WTC11 (cell line): ENCODE results near the gene PPP1R3C. TPM values are rescaled to one million over a fixed set of nuclear protein-coding genes. Genes with fewer than 3 reads are reported as not detected.

Experiments used
- CBFB ChIP-seq: sonication (generic); formaldehyde crosslinking; IDR thresholded peaks from 2 replicates; pipeline ENCODE4 v1.8.1; 2022; ENCODE audit warnings: mild to moderate bottlenecking, low read depth, missing genetic modification reagents
- CDX4 ChIP-seq: fragments of 250-450 bp; sonication (Bioruptor Pico); IDR thresholded peaks from 2 replicates; pipeline ENCODE4 v1.9.0; 2021; ENCODE audit warnings: moderate library complexity, mild to moderate bottlenecking, inconsistent platforms, borderline replicate concordance
- EMX1 ChIP-seq: fragments of 250-450 bp; sonication (Bioruptor Pico); IDR thresholded peaks from 2 replicates; pipeline ENCODE4 v1.8.0; 2021; ENCODE audit warnings: mild to moderate bottlenecking
- GRHL2 ChIP-seq: fragments of 250-450 bp; sonication (Bioruptor Pico); IDR thresholded peaks from 2 replicates; pipeline ENCODE4 v1.8.0; 2022; ENCODE audit warnings: mild to moderate bottlenecking, moderate library complexity; ENCODE audit not compliant: insufficient replicate concordance, severe bottlenecking
- MAX ChIP-seq: sonication (generic); formaldehyde crosslinking; IDR thresholded peaks from 2 replicates; pipeline ENCODE4 v1.8.0; 2022; ENCODE audit warnings: mild to moderate bottlenecking, missing genetic modification reagents
- MYBL2 ChIP-seq: sonication (generic); formaldehyde crosslinking; IDR thresholded peaks from 2 replicates; pipeline ENCODE4 v1.8.1; 2023; ENCODE audit warnings: mild to moderate bottlenecking, moderate library complexity, missing genetic modification reagents
- NFE2L1 ChIP-seq: sonication (generic); formaldehyde crosslinking; IDR thresholded peaks from 2 replicates; pipeline ENCODE4 v1.8.1; 2023; ENCODE audit warnings: missing genetic modification reagents
- NFYB ChIP-seq: sonication (generic); formaldehyde crosslinking; conservative IDR thresholded peaks from 2 replicates; pipeline ENCODE4 v1.8.0; 2022; ENCODE audit warnings: low read depth, missing genetic modification reagents
- RELA ChIP-seq: sonication (generic); formaldehyde crosslinking; IDR thresholded peaks from 2 replicates; pipeline ENCODE4 v1.8.1; 2022; ENCODE audit warnings: missing genetic modification reagents, mild to moderate bottlenecking, borderline replicate concordance
- RORB ChIP-seq: fragments of 250-450 bp; sonication (Bioruptor Pico); IDR thresholded peaks from 2 replicates; pipeline ENCODE4 v1.9.0; 2021; ENCODE audit warnings: mild to moderate bottlenecking
- SOX15 ChIP-seq: fragments of 250-450 bp; sonication (Bioruptor Pico); IDR thresholded peaks from 2 replicates; pipeline ENCODE4 v1.9.0; 2021; ENCODE audit warnings: mild to moderate bottlenecking
- TEAD1 ChIP-seq: sonication (generic); formaldehyde crosslinking; IDR thresholded peaks from 2 replicates; pipeline ENCODE4 v1.8.0; 2022; ENCODE audit warnings: mild to moderate bottlenecking, missing genetic modification reagents
- TP53 ChIP-seq: sonication (generic); formaldehyde crosslinking; IDR thresholded peaks from 2 replicates; pipeline ENCODE4 v1.8.1; 2023; ENCODE audit warnings: mild to moderate bottlenecking, missing genetic modification reagents
- USF1 ChIP-seq: sonication (generic); formaldehyde crosslinking; IDR thresholded peaks from 2 replicates; pipeline ENCODE4 v1.8.0; 2022; ENCODE audit warnings: mild to moderate bottlenecking, missing genetic modification reagents
- ZNF121 ChIP-seq: sonication (generic); formaldehyde crosslinking; IDR thresholded peaks from 2 replicates; pipeline ENCODE4 v1.8.0; 2023; ENCODE audit warnings: missing genetic modification reagents
- ZNF219 ChIP-seq: sonication (generic); formaldehyde crosslinking; IDR thresholded peaks from 2 replicates; pipeline ENCODE4 v1.8.0; 2023; ENCODE audit warnings: missing genetic modification reagents, mild to moderate bottlenecking, borderline replicate concordance
- ZNF232 ChIP-seq: sonication (generic); formaldehyde crosslinking; IDR thresholded peaks from 2 replicates; pipeline ENCODE4 v1.8.0; 2022; ENCODE audit warnings: mild to moderate bottlenecking, missing genetic modification reagents
- ZNF281 ChIP-seq: sonication (generic); formaldehyde crosslinking; IDR thresholded peaks from 2 replicates; pipeline ENCODE4 v1.8.0; 2023; ENCODE audit warnings: mild to moderate bottlenecking, missing genetic modification reagents
- ZNF423 ChIP-seq: fragments of 250-450 bp; sonication (Bioruptor Pico); IDR thresholded peaks from 2 replicates; pipeline ENCODE4 v2.1.2; 2022; ENCODE audit warnings: mild to moderate bottlenecking, moderate library complexity
- total RNA-seq: library from RNA; stranded (reverse); gene quantifications from 3 replicates; pipeline ENCODE4 v1.2.3, GENCODE V29; 2021
- TF ChIP-seq, protein P1 (sequence below): sonication (generic); formaldehyde crosslinking; IDR thresholded peaks from 2 replicates; pipeline ENCODE4 v1.8.1; 2023; ENCODE audit warnings: mild to moderate bottlenecking, missing genetic modification reagents
- TF ChIP-seq, protein P2 (sequence below): sonication (generic); formaldehyde crosslinking; IDR thresholded peaks from 2 replicates; pipeline ENCODE4 v1.8.1; 2023; ENCODE audit warnings: mild to moderate bottlenecking, missing genetic modification reagents, borderline replicate concordance
- TF ChIP-seq, protein P3 (sequence below): fragments of 250-450 bp; sonication (Bioruptor Pico); IDR thresholded peaks from 2 replicates; pipeline ENCODE4 v1.9.0; 2021; ENCODE audit warnings: mild to moderate bottlenecking, borderline replicate concordance
- TF ChIP-seq, protein P4 (sequence below): fragments of 250-450 bp; sonication (Bioruptor Pico); IDR thresholded peaks from 2 replicates; pipeline ENCODE4 v2.1.2; 2022; ENCODE audit warnings: mild to moderate bottlenecking, moderate library complexity

The PPP1R3C gene
- total RNA-seq, 1 experiment from 2014 or later, result 1.5 TPM

GRCh38 chr10:91632671-91633550 is at the start of gene PPP1R3C (continued):
- peak; percentile 95 for TF ChIP-seq TP53
- peak; percentile 82 for TF ChIP-seq NFYB (CRISPR knock-in tag)
- no peak for TF ChIP-seq SOX15 (CRISPR knock-in tag)
- TF ChIP-seq CDX4 (CRISPR knock-in tag), result no peak
- peak; percentile 99 for TF ChIP-seq MAX (CRISPR knock-in tag)
- TF ChIP-seq, protein P1, sequence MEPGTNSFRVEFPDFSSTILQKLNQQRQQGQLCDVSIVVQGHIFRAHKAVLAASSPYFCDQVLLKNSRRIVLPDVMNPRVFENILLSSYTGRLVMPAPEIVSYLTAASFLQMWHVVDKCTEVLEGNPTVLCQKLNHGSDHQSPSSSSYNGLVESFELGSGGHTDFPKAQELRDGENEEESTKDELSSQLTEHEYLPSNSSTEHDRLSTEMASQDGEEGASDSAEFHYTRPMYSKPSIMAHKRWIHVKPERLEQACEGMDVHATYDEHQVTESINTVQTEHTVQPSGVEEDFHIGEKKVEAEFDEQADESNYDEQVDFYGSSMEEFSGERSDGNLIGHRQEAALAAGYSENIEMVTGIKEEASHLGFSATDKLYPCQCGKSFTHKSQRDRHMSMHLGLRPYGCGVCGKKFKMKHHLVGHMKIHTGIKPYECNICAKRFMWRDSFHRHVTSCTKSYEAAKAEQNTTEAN, result peak; percentile 92
- TF ChIP-seq, protein P2, sequence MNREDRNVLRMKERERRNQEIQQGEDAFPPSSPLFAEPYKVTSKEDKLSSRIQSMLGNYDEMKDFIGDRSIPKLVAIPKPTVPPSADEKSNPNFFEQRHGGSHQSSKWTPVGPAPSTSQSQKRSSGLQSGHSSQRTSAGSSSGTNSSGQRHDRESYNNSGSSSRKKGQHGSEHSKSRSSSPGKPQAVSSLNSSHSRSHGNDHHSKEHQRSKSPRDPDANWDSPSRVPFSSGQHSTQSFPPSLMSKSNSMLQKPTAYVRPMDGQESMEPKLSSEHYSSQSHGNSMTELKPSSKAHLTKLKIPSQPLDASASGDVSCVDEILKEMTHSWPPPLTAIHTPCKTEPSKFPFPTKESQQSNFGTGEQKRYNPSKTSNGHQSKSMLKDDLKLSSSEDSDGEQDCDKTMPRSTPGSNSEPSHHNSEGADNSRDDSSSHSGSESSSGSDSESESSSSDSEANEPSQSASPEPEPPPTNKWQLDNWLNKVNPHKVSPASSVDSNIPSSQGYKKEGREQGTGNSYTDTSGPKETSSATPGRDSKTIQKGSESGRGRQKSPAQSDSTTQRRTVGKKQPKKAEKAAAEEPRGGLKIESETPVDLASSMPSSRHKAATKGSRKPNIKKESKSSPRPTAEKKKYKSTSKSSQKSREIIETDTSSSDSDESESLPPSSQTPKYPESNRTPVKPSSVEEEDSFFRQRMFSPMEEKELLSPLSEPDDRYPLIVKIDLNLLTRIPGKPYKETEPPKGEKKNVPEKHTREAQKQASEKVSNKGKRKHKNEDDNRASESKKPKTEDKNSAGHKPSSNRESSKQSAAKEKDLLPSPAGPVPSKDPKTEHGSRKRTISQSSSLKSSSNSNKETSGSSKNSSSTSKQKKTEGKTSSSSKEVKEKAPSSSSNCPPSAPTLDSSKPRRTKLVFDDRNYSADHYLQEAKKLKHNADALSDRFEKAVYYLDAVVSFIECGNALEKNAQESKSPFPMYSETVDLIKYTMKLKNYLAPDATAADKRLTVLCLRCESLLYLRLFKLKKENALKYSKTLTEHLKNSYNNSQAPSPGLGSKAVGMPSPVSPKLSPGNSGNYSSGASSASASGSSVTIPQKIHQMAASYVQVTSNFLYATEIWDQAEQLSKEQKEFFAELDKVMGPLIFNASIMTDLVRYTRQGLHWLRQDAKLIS, result peak; percentile 91; the same call in 1 of the 2 replicates
- TF ChIP-seq ZNF423 (CRISPR knock-in tag), result peak; percentile 76; the same call in 1 of the 2 replicates
- peak; percentile 91 for TF ChIP-seq ZNF232
- TF ChIP-seq GRHL2 (CRISPR knock-in tag), result no peak
- no peak for TF ChIP-seq ZNF121
- peak; percentile 87; the same call in 1 of the 2 replicates for TF ChIP-seq CBFB
- peak; percentile 94; the same call in 1 of the 2 replicates for TF ChIP-seq ZNF219 (CRISPR knock-in tag)
- TF ChIP-seq RELA (CRISPR knock-in tag), result peak; percentile 97
- TF ChIP-seq NFE2L1 (CRISPR knock-in tag), result peak; percentile 83; the same call in 1 of the 2 replicates
- TF ChIP-seq TEAD1 (CRISPR knock-in tag), result peak; percentile 98
- peak; percentile 95 for TF ChIP-seq USF1 (CRISPR knock-in tag)
- TF ChIP-seq, protein P3, sequence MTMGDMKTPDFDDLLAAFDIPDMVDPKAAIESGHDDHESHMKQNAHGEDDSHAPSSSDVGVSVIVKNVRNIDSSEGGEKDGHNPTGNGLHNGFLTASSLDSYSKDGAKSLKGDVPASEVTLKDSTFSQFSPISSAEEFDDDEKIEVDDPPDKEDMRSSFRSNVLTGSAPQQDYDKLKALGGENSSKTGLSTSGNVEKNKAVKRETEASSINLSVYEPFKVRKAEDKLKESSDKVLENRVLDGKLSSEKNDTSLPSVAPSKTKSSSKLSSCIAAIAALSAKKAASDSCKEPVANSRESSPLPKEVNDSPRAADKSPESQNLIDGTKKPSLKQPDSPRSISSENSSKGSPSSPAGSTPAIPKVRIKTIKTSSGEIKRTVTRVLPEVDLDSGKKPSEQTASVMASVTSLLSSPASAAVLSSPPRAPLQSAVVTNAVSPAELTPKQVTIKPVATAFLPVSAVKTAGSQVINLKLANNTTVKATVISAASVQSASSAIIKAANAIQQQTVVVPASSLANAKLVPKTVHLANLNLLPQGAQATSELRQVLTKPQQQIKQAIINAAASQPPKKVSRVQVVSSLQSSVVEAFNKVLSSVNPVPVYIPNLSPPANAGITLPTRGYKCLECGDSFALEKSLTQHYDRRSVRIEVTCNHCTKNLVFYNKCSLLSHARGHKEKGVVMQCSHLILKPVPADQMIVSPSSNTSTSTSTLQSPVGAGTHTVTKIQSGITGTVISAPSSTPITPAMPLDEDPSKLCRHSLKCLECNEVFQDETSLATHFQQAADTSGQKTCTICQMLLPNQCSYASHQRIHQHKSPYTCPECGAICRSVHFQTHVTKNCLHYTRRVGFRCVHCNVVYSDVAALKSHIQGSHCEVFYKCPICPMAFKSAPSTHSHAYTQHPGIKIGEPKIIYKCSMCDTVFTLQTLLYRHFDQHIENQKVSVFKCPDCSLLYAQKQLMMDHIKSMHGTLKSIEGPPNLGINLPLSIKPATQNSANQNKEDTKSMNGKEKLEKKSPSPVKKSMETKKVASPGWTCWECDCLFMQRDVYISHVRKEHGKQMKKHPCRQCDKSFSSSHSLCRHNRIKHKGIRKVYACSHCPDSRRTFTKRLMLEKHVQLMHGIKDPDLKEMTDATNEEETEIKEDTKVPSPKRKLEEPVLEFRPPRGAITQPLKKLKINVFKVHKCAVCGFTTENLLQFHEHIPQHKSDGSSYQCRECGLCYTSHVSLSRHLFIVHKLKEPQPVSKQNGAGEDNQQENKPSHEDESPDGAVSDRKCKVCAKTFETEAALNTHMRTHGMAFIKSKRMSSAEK (CRISPR knock-in tag), result 0 out of 2 replicates have a peak, but pooled peaks have one; percentile 67
- TF ChIP-seq ZNF281 (CRISPR knock-in tag), result 0 out of 2 replicates have a peak, but pooled peaks have one; percentile 88
- TF ChIP-seq EMX1 (CRISPR knock-in tag), result no peak
- TF ChIP-seq RORB (CRISPR knock-in tag), result no peak
- TF ChIP-seq, protein P4, sequence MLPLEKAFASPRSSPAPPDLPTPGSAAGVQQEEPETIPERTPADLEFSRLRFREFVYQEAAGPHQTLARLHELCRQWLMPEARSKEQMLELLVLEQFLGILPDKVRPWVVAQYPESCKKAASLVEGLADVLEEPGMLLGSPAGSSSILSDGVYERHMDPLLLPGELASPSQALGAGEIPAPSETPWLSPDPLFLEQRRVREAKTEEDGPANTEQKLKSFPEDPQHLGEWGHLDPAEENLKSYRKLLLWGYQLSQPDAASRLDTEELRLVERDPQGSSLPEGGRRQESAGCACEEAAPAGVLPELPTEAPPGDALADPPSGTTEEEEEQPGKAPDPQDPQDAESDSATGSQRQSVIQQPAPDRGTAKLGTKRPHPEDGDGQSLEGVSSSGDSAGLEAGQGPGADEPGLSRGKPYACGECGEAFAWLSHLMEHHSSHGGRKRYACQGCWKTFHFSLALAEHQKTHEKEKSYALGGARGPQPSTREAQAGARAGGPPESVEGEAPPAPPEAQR (CRISPR knock-in tag), result no peak
- peak; percentile 97 for TF ChIP-seq MYBL2 (CRISPR knock-in tag)
